Measurements from ENCODE around the gene SCNM1.
A peak's percentile ranks its signal among the peaks of the same experiment; 100 is the strongest.

Gene SCNM1

DNA sequence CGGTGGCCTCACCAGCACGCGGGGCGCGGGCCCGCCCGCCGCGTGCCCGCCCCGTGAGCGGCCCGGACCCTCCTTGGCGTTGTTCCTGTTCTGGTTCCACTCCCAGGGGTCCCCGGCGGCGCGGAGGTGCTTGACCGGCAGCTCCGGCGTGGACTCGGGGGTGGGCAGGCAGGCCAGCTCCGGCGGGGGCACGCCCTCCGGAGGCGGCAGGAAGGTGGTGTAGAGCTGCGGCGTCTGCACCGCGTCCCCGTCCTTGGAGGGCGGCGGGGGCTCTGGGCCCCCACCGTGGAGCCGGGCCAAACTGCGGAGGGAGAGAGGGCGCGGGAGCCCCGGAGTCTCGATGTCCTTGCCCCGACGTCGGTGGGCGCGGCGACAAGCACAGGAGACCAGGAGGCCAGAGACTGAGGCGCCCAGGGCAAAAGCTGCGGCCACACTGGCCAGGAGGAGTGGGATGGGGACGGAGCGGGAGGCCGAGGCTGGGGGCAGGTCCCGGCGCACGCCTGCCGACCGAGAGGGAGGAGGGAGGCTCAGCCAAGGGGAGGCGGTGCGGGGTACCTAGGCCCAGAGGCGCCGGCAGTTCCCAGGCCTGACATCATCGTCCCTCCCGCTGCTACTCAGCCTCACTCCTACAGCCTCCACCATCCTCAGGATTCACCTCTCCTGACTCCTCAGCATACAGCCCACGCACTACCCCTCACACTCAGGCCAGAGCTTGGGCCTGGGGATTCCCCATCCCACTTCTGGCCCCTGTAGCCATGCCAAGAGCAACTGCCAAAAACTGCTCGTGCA is 32.7 kb upstream of the SCNM1 start:
- no peak for TF ChIP-seq CTCF (IDR thresholded peaks at IDR 0.05; ENCODE audit: insufficient read depth, missing control alignments)
- no peak for DNase-seq (ENCODE audit: insufficient read length, low spot score)
- FAIRE-seq, result no peak

- TF ChIP-seq CTCF (IDR thresholded peaks at IDR 0.05; ENCODE audit: insufficient read depth, missing control alignments), result no peak
- no peak for DNase-seq (ENCODE audit: insufficient read length, low spot score)
- no peak for FAIRE-seq
These were observed 31.5 kb upstream of the SCNM1 start for GRCh38 chr1:151134396-151134795.

DNA sequence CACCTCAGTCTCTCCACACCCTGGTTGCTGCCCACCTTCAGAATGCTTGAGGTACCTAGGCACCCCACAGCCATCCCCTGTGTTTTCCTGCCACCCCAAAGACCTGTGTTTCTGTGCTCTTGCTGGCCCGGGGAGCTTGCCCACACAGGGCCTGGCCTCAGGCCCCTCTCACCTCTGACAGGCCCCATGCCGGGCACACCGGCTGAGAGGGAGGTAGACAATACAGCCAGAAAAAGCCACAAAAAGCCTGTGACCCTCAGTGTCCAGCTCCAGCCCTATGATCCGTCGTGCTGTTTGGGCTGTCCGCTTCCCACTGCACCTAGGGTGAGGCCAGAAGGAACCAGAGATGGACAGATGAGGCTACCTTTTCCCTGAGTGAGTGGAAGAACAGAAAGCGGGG is 31.0 kb upstream of the SCNM1 start:
- FAIRE-seq (no peak), DNase-seq (ENCODE audit: insufficient read length, low spot score) (no peak)
- TF ChIP-seq CTCF (IDR thresholded peaks at IDR 0.05; ENCODE audit: insufficient read depth, missing control alignments), result no peak

- DNase-seq (ENCODE audit: insufficient read length, low spot score) (no peak), FAIRE-seq (no peak)
- peak; percentile 3 for TF ChIP-seq CTCF (IDR thresholded peaks at IDR 0.05; ENCODE audit: insufficient read depth, missing control alignments)
These were observed 30.2 kb upstream of the SCNM1 start for GRCh38 chr1:151135433-151136385.

DNA sequence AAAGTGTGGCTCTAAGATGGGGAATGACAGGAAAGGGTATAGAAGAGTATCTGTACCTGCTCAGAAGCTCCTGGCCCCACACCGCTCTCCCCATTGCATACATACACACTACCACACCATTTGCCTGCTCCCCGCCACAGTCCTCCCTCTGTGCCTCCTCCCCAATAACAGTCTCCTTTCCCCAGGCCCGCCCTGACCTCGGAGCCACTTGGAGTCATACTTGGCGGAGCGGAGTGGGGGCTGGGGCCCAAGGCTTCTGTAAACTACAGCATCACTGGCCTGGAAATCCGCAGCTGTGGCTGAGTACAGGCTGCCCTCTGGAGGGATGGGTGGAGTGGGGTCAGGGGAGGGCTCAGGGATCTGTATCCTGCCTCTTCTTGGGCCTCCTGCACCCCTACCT is 28.2 kb upstream of the SCNM1 start:
- no peak for DNase-seq (ENCODE audit: insufficient read length, low spot score)
- TF ChIP-seq CTCF (IDR thresholded peaks at IDR 0.05; ENCODE audit: insufficient read depth, missing control alignments), result no peak
- no peak for FAIRE-seq

DNA sequence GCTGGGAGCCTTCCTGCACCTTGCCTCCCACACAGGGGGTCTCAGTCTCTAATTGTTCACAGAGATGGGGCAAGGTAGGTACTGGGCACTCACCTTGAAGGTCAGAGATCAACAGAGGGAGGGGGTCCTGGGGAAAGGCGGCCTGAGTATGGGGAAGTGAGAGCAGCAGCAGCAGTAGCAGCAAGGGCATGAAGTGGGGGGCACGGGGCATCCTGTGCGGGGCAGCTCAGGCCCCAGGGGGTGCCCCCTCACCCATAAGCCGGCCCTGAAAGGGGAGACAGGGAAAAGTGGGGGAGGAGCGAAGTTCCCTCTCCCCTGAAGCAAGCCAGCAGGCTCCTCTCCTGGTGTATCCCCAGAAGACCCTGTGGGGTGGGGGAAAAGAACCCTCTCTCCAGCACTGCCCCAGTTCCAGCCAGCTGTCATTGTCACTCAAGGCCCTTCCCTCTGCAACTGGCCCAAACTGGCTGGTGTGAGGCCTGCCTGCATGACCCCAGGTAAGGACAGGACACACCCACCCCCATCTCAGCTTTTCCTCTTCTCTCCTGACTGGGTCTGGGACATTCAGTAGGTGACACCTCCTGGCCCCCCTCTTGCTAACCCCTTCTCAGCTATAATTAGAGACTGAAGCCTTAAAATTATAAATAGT is 23.4 kb upstream of the SCNM1 start:
- no peak for DNase-seq (ENCODE audit: insufficient read length, low spot score)
- FAIRE-seq, result no peak
- no peak for TF ChIP-seq CTCF (IDR thresholded peaks at IDR 0.05; ENCODE audit: insufficient read depth, missing control alignments)

All from D721Med (cell line).